ENCODE measurements around the gene NDUFAF4.
"Not testable (repeated sequence)": the region's sequence is repeated elsewhere in the genome, so short reads cannot be mapped to it uniquely, and the experiment has no call there.

NDUFAF4 gene

DNA sequence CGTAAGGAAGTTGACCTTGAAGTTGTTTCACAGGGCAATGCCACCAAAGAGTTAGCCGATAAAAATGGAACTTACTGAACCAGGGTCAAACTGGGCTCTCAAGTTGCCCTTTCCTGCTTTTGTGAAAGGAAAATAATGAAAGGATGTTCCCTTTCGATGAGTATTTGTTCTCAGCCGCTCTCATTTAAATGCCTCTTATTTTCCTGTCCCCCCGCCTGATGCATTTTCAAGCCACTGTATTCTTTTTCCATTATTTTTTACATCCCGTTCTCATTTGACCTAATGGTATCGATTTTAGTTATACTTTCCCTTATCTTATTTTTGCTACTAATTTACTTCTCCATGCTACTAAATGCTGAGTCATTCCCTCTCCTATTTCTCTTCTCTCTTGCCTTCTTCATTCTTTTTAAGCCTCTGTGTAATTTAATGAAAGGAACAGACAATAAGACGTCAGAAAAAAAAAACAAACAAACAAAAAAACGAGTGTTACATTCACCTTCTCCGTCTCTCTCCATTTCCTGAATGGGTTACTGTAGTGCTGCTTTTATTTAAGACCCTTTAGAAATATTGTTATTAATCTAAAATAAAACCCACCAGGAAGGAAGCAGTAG, 655 bp upstream of the NDUFAF4 start:
- DNase-seq = no peak

DNA sequence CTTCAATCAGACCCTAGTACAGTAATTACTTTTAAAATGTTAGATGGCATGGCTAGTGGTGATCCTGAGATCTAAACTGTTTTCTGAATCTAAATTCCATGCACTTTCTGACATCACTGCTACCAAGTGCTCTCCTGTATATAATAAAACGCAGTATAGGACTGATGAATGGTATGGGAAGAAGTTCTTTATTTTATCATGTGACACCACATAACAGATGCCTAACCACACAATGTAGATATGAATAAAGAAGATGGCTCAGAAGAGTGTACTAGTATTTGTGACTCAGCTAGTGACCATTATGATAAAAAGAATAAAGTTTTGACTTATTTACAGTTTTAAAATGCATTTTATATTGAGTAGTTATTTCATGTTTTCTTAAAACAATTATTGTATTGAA, 8.5 kb downstream of the NDUFAF4 start:
- no peak for DNase-seq

DNA sequence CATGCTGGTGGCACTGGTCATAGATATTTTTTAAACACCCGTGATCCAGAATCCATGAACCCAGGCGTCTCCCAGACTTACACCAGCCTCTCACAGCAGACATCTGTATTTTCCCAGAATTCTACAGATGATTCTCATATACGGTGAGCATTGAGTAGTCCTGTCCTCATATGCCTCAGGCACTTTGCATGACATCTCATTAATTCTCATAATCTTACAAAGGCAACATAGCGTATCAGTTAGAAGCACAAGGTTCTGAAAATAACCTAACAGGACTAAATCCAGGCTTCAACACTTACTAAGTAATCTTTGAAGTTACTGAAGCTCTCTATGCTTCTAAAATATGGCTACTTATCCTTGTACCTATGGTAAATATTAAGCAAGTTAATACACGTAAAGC, 8.9 kb downstream of the NDUFAF4 start:
- no peak for DNase-seq

GRCh38 chr6:96886519-96886918, 11.2 kb downstream of the NDUFAF4 start:
- no peak for DNase-seq

DNA sequence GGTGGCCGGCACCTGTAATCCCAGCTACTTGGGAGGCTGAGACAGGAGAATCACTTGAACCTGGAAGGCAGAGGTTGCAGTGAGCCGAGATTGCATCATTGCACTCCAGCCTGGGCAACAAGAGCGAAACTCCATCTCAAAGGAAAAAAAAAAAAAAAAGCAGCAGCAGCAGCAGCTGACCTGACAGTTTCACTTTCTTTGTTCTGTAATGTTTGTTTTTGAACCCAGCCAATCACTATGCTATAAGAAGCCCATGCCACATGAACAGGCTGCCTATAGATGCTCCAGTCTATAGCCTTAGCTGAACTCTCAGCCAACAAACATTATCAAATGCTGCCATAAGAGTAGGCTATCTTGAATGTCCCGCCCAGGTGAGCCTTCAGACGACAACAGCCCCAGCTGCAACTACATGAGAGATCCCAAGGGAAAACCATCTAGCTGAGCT, 12.5 kb downstream of the NDUFAF4 start:
- not testable (repeated sequence) for DNase-seq

GRCh38 chr6:96878143-96878542, 19.5 kb downstream of the NDUFAF4 start:
- DNase-seq = no peak

DNA sequence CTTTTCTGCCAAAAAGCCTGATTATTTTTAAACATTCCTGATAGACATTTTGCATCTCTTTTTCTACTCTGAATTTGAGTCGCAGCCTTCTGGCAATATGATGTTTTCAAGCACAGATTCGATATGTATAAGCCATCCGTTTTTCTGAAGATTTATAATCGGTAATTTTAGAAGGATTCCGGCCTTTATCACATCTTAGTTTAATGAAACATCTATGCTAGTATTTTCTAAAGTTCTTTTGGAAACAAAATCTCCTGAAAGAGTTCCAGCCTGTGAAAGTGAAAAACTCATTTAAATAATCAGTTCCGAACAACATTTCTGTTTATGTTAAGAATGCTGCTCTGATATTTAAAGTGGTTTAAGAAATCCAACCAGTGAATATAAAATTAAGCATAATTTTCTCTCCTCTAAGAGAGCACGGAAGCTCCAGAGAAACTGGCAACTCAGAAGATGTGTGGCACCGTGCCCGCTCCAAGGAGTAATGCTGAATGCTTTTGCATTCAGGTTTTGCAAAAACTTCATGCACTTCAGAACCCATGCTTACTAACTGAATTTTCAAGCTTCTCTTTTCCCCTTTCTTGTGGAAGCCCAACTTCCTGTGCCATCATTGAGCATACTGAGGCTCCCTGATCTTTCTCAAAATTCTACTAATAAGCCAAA, 20.7 kb downstream of the NDUFAF4 start:
- DNase-seq = no peak

GRCh38 chr6:96872976-96873375, 24.7 kb downstream of the NDUFAF4 start:
- no peak for DNase-seq

DNA sequence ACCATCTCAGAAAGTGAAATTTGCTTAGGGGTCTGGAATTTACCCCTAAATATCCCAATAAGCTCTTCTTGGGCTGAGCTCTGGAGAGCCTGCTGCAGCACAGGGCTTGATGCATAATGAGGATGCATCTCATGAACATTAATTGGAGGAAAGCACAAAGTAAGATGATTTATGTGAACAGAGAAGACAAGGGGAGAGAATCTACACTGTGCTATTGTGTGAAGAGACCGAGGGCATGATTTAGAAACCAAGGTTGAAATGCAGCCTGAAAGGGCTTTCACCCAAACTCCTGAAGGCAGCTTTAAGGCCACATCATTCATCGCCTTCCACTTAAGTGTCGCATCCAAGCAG, 32.7 kb downstream of the NDUFAF4 start:
- DNase-seq = no peak

DNA sequence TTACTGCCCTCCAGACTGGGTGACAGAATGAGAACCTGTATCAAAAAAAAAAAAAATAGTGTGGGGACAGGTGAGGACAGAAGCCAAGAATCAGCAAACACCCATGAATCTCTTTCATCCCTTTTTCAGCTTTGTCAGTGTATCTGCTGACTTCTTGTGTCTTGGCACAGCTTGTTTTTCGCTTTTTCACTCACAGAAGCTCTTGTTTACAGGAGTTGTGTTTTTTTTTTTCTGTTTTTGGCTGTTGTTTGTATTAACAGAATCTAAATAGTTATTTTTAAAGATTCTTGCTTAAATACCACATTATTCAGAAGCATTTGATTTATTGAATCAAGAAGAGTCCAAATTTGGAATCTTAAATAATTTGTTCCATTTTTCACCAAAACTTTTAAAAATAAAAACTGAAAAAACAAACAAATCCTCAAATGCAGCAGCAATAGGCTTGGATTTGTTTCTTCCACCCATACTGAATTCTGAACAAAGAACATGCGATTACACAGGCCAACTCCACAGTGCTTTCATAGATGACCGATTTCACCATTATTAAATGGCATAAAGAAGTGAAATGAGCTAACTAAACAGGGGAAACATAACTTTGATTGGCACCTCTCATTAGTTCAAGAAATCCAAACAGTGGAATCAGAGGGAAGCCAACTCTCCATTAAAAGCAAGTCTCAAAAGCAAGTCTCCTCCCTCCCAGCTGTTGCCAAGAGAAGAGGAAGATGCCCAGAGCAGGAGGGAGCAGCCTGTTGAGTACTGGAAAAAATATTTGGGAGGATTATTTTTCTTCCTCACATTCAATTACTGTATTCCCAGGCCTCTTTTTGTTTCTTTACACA, 33.3 kb downstream of the NDUFAF4 start:
- DNase-seq = peak; percentile 26

GRCh38 chr6:96862560-96862959, 35.1 kb downstream of the NDUFAF4 start:
- no peak for DNase-seq

GRCh38 chr6:96861588-96861987, 36.1 kb downstream of the NDUFAF4 start:
- DNase-seq = no peak

DNA sequence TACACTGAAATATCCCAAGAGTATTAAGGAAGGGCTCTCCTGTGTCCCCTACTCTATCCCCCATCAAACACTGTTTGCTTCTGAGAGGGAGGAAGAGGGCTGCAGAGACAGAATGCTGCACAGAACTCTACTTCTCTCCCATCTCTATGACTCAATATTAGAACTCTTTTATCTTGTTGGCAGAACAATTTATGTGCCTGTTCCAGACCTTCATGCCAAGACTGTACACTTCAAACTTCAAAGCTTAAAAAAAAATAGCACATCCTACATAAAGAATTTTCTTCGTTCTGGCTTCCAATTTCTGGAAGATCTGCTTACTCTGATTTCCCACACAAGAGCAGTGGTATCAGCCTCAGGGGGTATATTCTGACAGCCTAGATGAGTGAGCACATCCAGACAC, 40.8 kb downstream of the NDUFAF4 start:
- no peak for DNase-seq

DNA sequence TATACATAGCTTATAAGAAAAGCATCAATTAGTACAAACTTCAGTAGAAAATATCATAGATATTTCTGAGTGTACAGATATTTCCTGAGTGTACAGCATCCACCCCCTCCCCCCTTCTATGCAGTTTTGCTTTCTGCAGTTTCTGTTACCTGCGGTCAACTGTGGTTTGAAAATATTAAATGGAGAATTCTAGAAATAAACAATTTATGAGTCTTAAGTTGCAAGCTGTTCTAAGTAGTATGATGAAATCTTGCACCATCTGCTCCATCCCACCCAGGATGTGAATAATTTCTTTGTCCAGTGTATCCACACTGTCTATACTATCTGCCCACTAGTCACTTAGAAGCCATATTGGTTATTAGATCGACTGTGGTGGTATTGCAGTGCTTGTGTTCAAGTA, 44.6 kb downstream of the NDUFAF4 start:
- no peak for DNase-seq

DNA sequence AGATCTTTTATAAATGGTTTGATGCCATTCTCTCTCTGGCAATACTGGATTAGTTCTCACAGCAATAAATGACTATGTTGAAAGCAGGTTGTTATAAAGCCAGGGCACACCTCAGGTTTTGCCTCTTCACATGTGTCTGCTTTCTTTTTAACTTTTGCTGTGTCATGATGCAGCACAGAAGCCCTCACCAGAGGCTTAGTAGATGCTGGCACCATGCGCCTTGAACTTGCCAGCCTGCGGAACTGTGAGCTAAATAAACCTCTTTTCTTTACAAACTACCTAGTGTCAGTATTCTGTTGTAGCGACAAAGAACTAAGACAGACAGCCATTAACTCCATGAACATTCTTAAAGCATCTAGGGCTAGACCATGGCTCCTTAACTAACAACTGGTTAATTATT, 45.1 kb downstream of the NDUFAF4 start:
- no peak for DNase-seq

DNA sequence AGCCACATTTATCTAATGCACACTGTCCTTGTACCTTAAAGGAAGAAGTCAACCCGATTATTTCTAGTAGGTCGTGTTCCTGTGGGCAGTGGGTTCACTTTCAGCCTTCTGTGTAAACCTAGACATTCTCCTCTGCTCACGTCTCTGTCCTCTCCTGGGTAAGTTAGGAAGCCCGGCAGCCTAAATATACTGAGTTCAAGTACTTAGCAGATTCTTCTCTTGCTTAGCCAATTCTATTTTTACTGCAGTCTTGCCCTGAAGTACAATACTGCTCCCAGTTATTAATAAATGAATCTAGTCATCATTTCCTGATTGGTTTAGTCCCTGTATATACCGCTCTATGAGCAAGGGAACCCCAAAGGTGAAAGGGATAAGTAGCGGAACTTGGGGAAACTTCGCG, 45.8 kb downstream of the NDUFAF4 start:
- no peak for DNase-seq

DNA sequence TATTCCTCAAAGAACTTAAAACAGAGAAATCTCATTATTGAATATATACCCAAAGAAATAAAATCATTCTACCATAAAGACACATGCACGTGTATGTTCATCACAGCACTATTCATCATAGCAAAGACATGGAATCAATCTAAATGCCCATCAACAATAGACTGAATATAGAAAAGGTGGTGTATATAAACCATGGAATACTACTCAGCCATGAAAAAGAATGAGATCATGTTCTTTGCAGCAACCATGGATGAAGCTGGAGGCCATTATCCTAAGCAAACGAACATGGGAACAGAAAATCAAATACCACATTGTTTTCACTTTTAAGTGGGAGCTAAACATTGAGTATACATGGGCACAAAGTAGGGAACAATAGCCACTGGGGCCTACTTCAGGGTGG, 48.1 kb downstream of the NDUFAF4 start:
- no peak for DNase-seq

GRCh38 chr6:96844530-96844929, 53.2 kb downstream of the NDUFAF4 start:
- DNase-seq = no peak

DNA sequence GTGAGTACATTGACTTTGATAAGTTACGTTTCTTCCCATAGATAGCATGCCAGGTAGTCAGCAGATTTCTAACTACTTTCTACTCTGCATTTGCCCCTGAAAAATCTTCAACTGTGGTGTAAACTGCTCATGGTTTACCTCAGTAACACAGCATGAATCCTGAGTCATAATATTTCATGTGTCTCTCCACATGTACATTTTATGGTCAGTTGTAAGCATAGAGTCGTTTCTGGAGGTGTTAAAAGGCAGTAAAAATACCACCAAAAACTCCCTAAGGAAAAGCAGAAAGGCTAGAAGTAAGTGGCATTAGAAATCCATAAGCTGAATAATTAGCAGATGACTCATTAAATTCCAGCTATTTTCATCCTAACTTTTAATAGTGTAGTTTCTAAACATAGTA, 56.3 kb downstream of the NDUFAF4 start:
- no peak for DNase-seq
